GM11168 (cell line): ENCODE measurements around the gene SEMA4D.
"Not testable (repeated sequence)": the region's sequence is repeated elsewhere in the genome, so short reads cannot be mapped to it uniquely, and the experiment has no call there.

Experiments
- in situ Hi-C: fragments of 300-500 bp; cut with MboI; formaldehyde crosslinking; loops from one replicate; pipeline ENCODE4 v1.12.0; 2022; ENCODE audit warnings: low sequenced_read_pairs; ENCODE audit not compliant: unreplicated experiment

SEMA4D gene

DNA sequence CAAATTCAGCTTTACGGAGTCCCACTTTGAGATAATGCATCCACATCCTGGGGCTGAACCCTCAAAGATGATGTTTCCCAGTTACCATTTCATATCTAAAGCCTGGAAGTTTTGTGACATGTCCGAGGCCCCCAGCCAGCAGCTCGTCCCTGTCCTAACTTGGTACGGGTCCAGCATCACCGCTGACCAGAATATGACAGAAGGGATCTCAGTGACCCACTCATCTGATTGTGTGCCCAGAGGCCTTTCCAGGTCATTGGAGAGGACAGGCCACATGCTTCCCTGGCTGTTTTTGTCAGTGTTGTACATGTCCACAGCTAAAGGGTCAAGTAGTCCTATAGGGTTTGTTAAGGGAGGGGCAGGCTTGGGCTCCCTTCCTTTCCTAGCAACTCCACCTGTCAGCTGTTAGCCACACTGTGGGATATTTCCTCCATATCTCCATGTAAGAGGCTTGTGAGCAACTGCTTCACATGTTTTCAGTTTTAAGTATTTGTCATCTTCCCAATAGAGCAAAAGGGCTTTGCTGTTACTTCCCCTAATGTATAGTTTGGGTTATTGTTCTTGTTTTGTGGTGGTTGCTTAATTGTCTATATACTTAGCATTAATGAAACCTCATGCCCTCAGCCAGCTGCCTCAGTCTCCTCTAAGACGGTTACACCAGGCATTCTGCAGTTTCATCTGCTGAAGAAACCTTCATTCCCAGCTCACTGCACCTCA is 146.2 kb downstream of the SEMA4D start:
- in situ Hi-C loops = no loop called here

DNA sequence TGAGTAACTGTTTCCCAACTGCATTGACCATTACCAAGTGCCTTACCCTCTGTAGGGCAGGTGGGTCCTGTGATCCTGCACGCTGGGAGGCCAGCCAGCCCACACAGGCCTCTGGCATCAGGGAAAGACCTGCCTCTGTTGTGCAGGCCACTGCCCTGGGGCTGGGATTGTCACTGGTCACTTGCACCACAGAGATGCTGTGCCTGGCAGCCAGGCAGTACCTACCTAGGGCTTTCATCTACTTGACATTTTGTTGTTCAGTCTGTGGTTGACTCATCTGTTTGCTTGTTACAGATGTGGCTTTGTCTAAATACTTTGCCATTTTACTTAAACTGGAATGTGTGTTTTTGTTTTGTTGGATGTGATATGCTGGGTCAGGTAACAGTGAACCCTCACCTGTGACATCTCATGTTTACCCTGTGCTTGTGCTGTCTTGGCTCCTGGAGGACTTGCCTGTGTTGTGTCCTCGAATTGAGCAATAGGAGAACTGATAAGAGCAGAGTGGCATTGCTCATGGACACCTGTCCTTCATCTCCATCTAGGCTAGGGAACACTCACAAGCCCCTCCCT is 146.8 kb downstream of the SEMA4D start:
- in situ Hi-C loops = no loop called here

DNA sequence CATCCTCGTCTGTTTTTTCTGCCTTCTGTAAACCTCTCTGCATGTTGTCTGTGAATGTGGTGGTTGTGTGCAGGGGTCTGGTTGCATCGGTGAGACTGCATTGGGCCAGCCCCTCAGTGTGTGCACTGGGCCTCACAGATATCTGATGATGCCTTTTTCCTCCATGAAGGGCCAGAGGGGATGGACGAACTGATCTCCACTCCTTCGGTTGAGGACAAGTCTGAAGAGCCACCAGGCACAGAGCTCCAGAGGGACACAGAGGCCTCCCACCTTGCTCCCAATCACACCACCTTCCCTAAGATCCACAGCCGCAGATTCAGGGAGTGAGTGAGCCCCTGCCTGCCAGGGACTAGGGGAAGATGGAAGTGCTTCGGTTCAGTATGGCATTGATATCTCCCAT is 148.3 kb downstream of the SEMA4D start:
- in situ Hi-C loops = no loop called here

DNA sequence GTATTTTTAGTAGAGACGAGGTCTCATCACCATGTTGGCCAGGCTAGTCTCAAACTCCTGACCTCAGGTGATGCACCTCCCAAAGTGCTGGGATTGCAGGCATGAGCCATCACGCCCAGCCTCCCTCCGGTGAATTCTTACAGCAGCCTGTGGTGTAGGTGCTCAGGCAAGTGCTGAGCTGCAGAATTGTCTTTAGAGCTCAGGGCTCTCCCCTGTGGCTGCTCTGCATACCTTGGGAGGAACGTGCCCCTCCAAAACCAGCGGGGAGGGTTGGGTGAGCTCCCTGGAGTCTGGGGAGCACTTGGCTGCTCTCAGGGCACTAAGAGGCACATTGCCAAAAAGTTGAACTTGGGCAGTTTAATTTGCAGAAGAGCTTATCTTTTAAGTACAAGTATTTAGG is 150.3 kb downstream of the SEMA4D start:
- in situ Hi-C loops = no loop called here

DNA sequence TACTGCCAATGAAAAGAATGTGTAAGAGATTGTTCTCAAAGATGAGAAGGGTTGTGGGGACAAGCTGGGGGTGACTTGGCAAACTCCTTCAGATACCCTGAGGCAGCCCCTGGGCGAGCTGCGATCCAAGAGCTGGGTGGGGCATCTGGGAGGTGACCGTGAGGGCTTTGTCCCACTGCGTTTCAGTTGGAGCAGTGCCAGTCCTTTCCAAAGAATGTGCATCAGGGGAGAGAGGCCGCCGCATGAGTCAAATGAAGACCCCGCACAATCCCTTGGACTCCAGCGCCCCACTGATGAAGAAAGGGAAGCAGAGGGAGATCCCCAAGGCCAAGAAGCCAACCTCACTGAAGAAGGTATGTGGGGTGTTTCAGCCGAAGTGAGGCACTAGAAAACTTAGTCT is 151.2 kb downstream of the SEMA4D start:
- in situ Hi-C loops = no loop called here

DNA sequence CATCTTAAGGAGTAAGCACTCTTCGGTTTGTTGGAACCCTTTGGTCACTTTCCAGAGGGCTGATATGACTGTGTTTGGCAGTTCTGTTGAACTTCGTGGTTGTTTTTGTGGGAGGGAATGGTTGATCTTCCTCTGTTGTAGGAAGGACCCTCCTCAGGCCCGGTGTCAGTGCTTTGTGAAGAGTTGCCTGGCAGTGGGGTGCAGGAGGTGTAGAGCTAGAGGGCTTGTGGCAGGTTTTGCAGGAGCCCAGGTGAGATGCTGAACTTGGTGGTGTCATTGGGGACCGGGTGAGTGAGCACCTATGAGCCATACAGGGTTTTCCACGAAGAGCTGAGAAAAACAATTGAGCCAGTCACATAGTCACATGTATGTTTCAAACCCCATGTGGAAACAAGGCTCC is 152.4 kb downstream of the SEMA4D start:
- in situ Hi-C loops = no loop called here

DNA sequence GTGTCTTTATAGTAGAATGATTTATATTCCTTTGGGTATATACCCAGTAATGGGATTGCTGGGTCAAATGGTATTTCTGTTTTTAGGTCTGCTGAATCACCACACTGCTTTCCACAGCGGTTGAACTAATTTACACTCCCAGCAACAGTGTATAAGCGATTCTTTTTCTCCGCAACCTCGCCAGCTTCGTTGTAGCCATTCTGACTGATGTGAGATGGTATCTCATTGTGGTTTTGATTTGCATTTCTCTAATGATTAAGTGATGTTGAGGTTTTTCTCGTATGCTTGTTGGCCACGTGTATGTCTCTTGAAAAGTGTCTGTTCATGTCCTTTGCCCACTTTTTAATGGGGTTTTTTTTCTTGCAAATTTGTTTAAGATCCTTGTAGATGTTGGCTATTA is 154.1 kb downstream of the SEMA4D start:
- in situ Hi-C loops = not testable (repeated sequence)

DNA sequence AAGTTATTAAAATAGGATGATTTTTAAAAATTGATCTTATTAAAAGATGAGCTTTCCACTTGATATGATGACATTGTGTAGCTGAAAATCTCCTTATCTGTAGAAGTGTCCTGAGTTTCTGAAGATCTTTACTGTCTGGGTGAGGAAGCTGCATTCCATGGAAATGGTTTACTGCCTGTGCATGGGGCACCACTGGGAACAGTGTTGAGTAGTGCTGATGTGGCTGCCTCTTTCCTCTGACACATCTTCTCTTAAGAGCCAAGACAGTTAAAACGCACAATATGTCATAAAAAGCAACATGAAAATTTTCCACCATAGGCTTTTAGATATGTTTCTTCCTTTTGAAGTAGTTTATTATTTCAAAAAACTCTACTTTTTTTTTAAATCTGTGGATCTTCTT is 155.0 kb downstream of the SEMA4D start:
- in situ Hi-C loops = no loop called here

DNA sequence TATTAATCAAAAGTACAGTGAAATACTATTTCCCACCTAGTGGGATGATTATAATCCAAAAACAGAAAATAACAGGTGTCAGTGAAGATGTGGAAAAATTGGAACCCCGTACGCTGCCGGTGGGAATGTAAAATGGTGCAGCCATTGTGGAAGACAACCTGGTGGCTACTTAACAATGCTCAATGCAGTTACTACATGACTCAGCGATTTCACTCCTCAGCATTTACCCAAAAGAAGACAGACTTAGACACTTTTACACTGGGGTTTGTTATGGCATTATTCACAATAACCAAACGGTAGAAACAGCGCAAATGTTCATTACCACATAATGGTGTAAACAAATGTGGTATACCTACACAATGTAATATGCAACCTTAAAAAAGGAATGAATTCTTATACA is 155.7 kb downstream of the SEMA4D start:
- in situ Hi-C loops = no loop called here

DNA sequence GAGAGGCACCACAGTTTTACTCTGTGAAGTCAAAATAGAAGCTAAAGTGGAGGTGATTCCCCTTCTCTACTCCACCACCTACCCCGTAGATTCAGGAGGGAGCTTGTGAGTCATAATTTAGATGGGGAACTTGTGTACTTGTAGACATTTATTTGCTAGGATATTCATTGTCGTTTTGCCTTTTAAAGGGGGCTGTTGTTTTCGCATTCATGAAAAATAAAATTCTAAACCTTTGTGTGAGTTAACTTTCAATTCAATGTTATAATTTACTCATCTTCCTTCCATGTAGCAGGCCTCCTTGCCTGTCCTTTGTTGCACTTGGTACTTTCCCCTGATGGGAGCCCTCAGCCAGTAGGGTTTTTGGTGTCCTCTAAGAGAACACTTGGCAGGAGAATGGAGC is 157.6 kb downstream of the SEMA4D start:
- in situ Hi-C loops = no loop called here

DNA sequence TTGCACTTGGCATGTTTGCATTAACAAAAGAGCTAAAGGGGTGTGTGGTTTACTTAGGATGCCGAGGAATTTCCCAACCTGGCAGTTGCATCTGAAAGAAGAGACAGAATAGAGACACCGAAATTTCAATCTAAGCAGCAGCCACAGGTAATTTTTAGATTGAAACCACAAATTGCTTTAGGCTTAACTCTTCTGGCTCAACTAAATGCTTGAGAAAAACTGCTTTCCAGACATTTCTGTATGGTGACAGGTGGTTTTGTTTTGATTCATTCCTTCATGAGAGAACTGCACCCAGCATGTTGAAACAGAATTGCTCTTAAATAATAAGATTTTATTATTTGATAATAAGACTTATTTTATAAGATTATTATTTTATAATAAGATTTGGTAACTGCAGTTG is 158.1 kb downstream of the SEMA4D start:
- in situ Hi-C loops = no loop called here

DNA sequence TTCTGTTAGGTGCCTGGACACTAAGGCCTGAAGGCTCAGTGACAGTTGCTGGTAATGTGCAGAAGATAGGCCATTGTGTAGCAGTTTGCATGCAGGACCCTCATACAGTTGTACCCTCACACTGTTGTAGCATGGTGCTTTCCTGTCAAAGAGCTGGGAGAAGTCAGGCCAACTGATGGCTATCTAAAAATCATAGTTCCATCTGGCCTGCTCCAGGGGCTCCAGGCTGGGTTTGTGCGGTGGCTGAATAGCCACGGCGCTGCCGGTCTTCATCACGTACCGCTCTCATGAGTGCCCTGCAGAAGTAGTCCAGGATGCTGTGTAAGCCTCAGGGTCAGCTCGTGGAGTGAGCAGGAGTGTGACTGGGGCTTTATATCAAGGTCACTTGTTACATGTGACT is 167.4 kb downstream of the SEMA4D start:
- in situ Hi-C loops = no loop called here

DNA sequence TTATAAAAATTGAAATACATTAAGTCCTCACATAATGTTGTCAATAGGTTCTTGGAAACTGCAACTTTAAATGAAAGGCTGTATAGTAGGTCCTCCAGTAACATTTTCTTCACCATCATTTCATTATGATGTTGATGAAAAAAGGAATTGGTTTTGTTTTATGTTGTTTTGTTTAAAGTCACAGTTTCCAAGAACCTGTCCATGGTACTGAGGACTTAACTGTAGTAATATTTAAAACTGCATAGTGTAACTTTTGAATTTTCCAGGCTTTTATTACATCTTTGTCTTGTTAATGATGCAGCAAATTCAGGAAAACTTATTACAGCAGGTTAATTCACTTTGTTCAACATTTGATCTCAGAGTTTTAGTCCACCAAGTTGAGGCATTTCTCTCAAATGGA is 168.0 kb downstream of the SEMA4D start:
- in situ Hi-C loops = no loop called here

DNA sequence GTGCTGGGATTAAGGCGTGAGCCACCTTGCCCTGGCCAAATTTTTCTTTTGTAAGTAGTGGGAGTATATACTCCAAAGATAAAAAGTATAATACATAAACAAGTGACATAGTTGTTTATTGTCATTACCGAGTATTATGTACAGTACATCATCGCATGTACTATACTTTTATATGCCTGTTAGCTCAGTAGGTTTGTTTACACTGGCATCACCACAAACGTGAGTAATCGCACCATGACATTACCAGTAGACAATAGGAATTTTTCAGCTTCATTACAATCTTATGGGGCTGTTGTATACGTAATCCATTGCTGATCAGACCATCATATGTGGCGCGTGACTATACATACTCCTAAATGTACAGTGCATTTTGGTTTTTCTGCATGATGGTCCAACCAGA is 169.8 kb downstream of the SEMA4D start:
- in situ Hi-C loops = no loop called here

DNA sequence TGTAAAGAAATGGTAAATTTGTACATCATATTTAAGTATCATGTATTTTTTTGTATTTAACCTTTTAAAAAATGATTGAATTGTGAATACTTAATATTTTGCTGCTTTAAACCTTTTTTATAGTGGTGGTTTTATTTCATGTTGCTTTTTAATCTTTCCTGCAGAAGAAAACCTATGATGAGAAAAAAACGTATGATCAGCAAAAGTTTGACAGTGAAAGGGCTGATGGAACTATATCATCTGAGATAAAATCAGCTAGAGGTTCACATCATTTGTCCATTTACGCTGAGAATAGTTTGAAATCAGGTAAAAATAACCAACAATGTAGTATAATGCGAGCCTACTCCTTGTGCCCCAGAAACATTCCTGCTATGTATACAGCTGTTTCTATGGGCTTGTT is 172.2 kb downstream of the SEMA4D start:
- in situ Hi-C loops = no loop called here

DNA sequence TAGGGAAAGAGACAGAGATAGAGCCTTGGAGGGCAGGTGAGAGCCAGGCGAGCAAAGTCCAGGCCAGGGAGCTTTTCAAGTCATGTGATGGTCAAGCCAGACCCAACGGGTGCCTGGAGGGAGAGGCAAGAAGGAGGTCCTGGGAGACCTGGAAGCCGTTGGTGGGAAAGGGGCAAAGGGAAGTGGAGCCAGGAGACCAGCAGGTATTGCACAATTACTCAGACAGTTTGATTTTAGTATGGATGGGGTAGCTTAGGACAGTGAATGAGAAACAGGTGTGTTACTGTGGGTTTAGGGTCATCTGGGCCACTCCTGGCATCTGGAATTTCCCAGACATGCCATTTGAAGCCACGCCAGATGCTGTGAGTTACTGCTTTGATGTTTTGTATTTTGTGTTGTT is 174.5 kb downstream of the SEMA4D start:
- in situ Hi-C loops = no loop called here

DNA sequence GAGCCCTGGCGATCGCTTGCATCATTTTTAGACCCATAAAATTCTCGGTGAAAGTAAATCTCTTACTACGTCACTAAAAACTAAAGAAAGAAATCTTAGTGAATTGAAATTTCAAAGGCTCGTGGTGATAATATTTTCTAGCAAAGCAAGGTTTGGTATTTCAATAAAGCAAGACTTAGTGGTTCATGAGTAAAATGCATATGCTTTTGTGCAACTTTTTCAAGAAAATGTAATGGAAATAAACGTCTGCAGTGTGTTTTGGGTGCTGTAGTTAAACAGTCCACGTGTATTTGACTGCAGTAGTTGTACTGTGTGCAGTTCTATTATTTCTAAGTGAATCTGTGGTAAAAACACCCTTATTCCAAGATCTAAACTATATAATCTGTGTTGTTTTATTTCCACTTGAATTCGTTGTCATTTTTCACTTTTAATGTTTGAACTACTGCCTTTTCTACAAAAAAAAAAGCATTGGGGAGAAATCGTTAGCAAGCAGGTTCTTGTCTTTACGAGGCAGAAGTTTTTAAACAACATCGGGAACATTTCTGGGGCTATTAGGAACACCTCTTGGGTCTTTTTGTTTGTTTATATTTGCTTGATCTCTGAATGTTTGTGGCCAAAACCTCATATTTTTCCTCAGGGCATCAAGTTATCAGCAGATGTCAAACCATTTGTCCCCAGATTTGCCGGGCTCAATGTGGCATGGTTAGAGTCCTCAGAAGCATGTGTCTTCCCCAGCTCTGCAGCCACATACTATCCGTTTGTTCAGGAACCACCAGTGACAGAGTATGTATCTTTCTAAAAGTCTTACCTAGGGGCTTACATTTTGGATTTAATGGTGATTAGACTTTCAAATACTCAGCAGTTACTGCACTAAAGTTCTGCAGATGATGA is 178.7 kb downstream of the SEMA4D start:
- in situ Hi-C loops = no loop called here

DNA sequence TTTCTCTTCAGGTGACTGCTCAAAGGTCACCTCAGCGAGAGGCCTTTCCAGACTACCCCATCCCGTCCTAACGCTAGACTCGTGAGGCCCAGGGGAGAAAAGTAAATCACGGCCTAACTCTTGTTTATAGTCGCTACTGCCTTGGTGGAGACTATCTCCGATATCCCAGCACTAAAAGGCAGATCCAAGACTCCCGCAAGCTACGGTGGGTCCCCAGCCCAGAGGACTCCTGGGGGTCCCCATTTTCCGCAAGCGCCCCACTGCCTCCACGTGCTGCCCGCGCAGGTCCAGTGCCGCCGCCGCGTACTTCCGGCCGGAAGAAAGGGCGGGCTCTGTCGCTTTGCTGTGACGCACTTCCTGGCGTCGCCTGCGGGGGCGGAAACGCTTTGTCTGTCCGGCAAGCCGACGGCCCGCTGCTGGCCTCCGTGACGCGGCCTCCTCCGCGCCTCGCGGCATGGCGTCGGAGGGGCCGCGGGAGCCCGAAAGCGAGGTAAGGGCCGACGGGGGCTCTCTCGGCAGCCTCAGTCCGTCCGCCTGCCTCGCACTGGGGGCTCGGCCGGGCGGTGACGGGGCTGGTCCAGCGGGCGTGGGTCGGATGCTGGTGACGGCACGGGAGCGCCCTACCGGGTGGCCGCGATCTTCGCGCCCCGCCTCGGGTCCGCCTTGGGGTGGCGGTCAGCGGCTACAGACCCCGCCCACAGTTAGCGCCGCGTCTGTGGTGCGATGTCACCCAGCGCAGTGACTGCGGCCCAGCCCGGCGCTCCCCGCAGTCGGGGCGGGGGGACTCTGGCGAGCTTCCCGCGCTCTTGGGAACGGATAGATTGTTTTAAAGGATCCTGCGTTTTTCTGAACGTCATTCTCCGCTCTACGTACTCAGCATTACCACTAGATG is 179.5 kb downstream of the SEMA4D start, which contains the start of gene SECISBP2:
SECISBP2 (plus strand) TSS at position 378 of the 892 bp plus-strand sequence; CDS start at position 455, 77 bp downstream.
- in situ Hi-C loops = no loop called here

DNA sequence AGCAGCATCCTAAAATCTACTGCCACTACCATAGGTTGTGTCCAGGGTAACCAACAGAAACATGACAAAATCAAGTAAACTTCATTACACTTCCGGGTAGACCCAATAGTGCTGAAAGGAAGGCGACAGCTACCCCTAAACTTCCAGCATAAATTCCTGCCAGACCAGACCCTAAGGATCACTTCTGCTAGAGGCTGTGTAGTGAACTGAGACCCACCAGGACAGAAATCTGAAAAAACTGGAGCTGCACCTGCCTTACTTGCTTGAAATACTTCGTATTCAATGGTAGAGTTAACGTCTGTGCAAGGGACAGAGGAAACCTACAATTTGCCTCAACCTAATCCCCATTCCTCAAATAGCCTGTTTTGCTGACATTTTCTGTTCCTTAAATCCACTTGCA is 180.6 kb downstream of the SEMA4D start:
- in situ Hi-C loops = no loop called here

DNA sequence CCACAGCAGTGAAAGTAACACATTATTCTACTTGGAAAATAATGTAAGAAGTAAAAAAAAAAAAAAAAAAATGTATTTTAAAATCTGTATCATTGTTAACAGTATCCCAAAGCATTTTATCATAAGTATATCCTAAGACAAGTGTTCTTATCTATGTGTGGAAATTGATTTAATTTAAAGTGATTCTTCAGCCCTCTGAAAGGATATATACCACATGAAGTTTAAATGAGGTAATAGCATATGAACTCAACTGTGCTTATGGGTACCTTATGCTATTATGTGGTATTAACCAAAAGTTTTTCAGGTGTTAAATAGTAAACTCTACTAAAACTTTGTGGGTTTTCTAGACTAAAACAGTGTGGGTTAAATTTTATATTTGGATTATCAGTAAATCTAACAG is 182.4 kb downstream of the SEMA4D start:
- in situ Hi-C loops = no loop called here
